ENCODE measurements around the gene ABHD3. TPM values are rescaled to one million over a fixed set of nuclear protein-coding genes. Genes with fewer than 3 reads are reported as not detected.

The ABHD3 gene
- total RNA-seq = 21.1 TPM

GRCh38 chr18:21704603-21705364 lies at the start of gene ABHD3:
Gene ABHD3, minus strand, starts transcription at chr18:21704774. Its CDS starts 109 bp downstream, at chr18:21704665.
- Histone ChIP-seq H3K27ac (peak within 1 kb of the TSS; percentile 96), H3K36me3 (no peaks in the 10 kb centered on the region), H3K4me3 (peak within 1 kb of the TSS; percentile 76 to 91), H3K4me1 (peaks cover 17% of the 10 kb centered on the region), H3K9me3 (no peaks in the 10 kb centered on the region), H3K27me3 (no peaks in the 10 kb centered on the region)
- TF ChIP-seq POLR2AphosphoS5 (IDR thresholded peaks at IDR 0.05; ENCODE audit: insufficient read depth in 1 of 2, low read depth in 1 of 2) = peak; percentile 90 to 91
- TF ChIP-seq POLR2A (IDR thresholded peaks at IDR 0.05) = peak; percentile 90 to 93
- TF ChIP-seq CTCF (IDR thresholded peaks at IDR 0.05) = peak in 2 of 3 experiments; percentile 31 to 69
- intact Hi-C loops (cut with DNase I) = no loop called here
- DNase-seq (ENCODE audit: extremely low spot score in 2 of 2) = no peak

GRCh38 chr18:21747764-21748693 lies 43.5 kb upstream of the ABHD3 start:
- Histone ChIP-seq H3K4me1 (peaks cover 44% of the 10 kb centered on the region), H3K9me3 (no peaks in the 10 kb centered on the region), H3K4me3 (no peak overlapping the region), H3K36me3 (no peaks in the 10 kb centered on the region), H3K27me3 (no peaks in the 10 kb centered on the region), H3K27ac (no peak overlapping the region)
- TF ChIP-seq POLR2A (IDR thresholded peaks at IDR 0.05) = no peak
- TF ChIP-seq CTCF (IDR thresholded peaks at IDR 0.05) = no peak
- no peak for TF ChIP-seq POLR2AphosphoS5 (IDR thresholded peaks at IDR 0.05; ENCODE audit: insufficient read depth in 1 of 2, low read depth in 1 of 2)
- intact Hi-C loops (cut with DNase I) = no loop called here
- DNase-seq (ENCODE audit: extremely low spot score in 2 of 2) = no peak

- Histone ChIP-seq H3K4me3 (no peak overlapping the region), H3K27ac (no peak overlapping the region), H3K9me3 (no peaks in the 10 kb centered on the region), H3K27me3 (no peaks in the 10 kb centered on the region), H3K4me1 (peaks cover 52% of the 10 kb centered on the region), H3K36me3 (no peaks in the 10 kb centered on the region)
- DNase-seq (ENCODE audit: extremely low spot score in 2 of 2) = no peak
- intact Hi-C loops (cut with DNase I) = no loop called here
- TF ChIP-seq CTCF (IDR thresholded peaks at IDR 0.05) (no peak), POLR2AphosphoS5 (IDR thresholded peaks at IDR 0.05; ENCODE audit: insufficient read depth in 1 of 2, low read depth in 1 of 2) (no peak)
These were observed 42.7 kb upstream of the ABHD3 start for GRCh38 chr18:21747268-21747667.

- Histone ChIP-seq H3K4me3 (no peak overlapping the region), H3K9me3 (no peaks in the 10 kb centered on the region), H3K36me3 (no peaks in the 10 kb centered on the region), H3K27me3 (no peaks in the 10 kb centered on the region), H3K4me1 (peaks cover 51% of the 10 kb centered on the region), H3K27ac (no peak overlapping the region)
- no peak for DNase-seq (ENCODE audit: extremely low spot score in 2 of 2)
- TF ChIP-seq POLR2AphosphoS5 (IDR thresholded peaks at IDR 0.05; ENCODE audit: insufficient read depth in 1 of 2, low read depth in 1 of 2) (no peak), CTCF (IDR thresholded peaks at IDR 0.05) (no peak), POLR2A (IDR thresholded peaks at IDR 0.05) (no peak)
- intact Hi-C loops (cut with DNase I) = no loop called here
These were observed 40.7 kb upstream of the ABHD3 start for GRCh38 chr18:21745231-21745630.

Data from vagina (tissue), 2 donors.